SK-N-MC (cell line): Measurements from ENCODE around the gene LGR6.

Experiments used
- DNase-seq: peaks from one replicate; pipeline ENCODE4 v3.0.0-alpha.2; 2011; ENCODE audit warnings: low read depth, low spot score
- H3K27ac ChIP-seq: fragments of 200-600 bp; sonication (generic); 2 replicates; pipeline ENCODE4 v1.5.1; 2016; ENCODE audit warnings: mixed run types
- H3K36me3 ChIP-seq: fragments of 200-600 bp; sonication (generic); 2 replicates; pipeline ENCODE4 v1.6.1; 2017; ENCODE audit warnings: antibody characterized with exemption, low read length, mixed read lengths; ENCODE audit not compliant: insufficient read depth
- H3K4me3 ChIP-seq: fragments of 200-600 bp; sonication (generic); 2 replicates; pipeline ENCODE4 v1.5.1; 2016
- H3K9ac ChIP-seq: fragments of 200-600 bp; sonication (generic); 2 replicates; pipeline ENCODE4 v1.8.0; 2017; ENCODE audit warnings: mixed run types, mixed read lengths; ENCODE audit not compliant: insufficient read length
- H3K9me3 ChIP-seq: fragments of 200-600 bp; sonication (generic); 2 replicates; pipeline ENCODE4 v1.6.1; 2017; ENCODE audit warnings: low read depth, mild to moderate bottlenecking, antibody characterized with exemption, low read length, moderate library complexity, mixed read lengths
- EZH2 ChIP-seq: fragments of 200-600 bp; sonication (generic); IDR thresholded peaks from one replicate; pipeline ENCODE4 v1.6.1; 2017; ENCODE audit warnings: antibody characterized with exemption
- FOXP2 ChIP-seq: optimal IDR thresholded peaks from 2 replicates; pipeline ENCODE3; 2011; ENCODE audit warnings: mild to moderate bottlenecking, moderate library complexity; ENCODE audit not compliant: insufficient read depth; ENCODE audit errors: extremely low read length, control extremely low read depth
- POLR2AphosphoS5 ChIP-seq: IDR thresholded peaks from 2 replicates; pipeline ENCODE4 v1.6.1; 2012; ENCODE audit warnings: mild to moderate bottlenecking, low read depth, low read length, borderline replicate concordance

LGR6 gene

DNA sequence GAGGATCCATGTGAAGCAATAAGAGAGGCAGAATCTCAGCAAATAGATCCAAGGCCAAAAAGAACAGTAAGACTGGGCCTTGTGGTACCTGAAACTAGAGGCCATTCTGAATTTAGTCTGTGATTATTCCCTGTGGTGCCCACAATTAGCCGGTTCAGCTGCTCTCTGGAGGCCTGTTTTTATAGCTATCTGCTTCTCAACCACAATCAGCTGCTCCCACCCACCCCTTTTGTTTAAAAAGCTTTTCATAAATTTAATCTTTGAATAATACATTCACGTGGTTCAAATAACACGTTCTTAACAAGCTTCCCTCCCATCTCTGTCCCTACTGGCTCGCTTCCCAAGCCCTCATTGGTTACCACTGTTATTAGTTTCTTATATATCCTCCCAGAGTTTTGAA is 130.1 kb downstream of the LGR6 start:
- H3K27ac ChIP-seq: no peak overlapping the region
- no peak for DNase-seq
- TF ChIP-seq POLR2AphosphoS5 (no peak), FOXP2 (no peak), EZH2 (no peak)

GRCh38 chr1:202324646-202325045 is 131.0 kb downstream of the LGR6 start:
- DNase-seq: no peak
- Histone ChIP-seq H3K4me3 (no peak overlapping the region), H3K9me3 (no peaks in the 10 kb centered on the region), H3K27ac (no peak overlapping the region), H3K36me3 (peaks cover 8% of the 10 kb centered on the region; the same call in 1 of the 2 replicates), H3K9ac (no peak overlapping the region)
- TF ChIP-seq FOXP2: no peak
- TF ChIP-seq EZH2: no peak
- TF ChIP-seq POLR2AphosphoS5: no peak

More for the DNA sequence above, 130.1 kb downstream of the LGR6 start:
- Histone ChIP-seq H3K9me3 (no peaks in the 10 kb centered on the region), H3K4me3 (no peak overlapping the region), H3K36me3 (no peaks in the 10 kb centered on the region; the same call in 1 of the 2 replicates), H3K9ac (no peak overlapping the region)

DNA sequence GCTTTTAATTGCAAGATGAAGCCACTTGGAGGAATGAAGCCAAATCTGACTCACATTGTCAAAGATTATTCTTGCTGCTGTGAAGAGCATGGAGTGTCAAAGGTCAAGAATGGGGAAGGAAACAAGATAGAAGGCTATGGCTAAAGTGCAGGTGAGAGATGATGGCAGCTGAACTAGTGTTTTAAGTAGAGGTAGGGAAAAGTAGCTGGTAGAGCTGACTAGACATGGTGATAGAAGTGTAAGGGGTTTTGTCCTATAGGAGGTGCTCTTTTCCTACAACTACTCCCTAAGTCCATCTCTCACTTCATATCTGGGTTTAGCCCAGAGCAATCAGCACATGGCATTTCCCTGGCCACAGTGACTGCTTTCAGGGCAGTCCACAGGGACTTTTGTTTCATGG is 136.3 kb downstream of the LGR6 start:
- TF ChIP-seq FOXP2 (no peak), EZH2 (no peak), POLR2AphosphoS5 (no peak)
- no peak overlapping the region for H3K4me3 ChIP-seq
- no peak for DNase-seq
- H3K9me3 ChIP-seq: no peaks in the 10 kb centered on the region
- H3K9ac ChIP-seq: no peak overlapping the region
- H3K36me3 ChIP-seq: peaks cover 57% of the 10 kb centered on the region
- H3K27ac ChIP-seq: no peak overlapping the region

- no peaks in the 10 kb centered on the region for H3K9me3 ChIP-seq
- no peak for DNase-seq
- no peak overlapping the region for H3K9ac ChIP-seq
- H3K4me3 ChIP-seq: no peak overlapping the region
- peaks cover 70% of the 10 kb centered on the region for H3K36me3 ChIP-seq
- no peak for TF ChIP-seq EZH2
- no peak for TF ChIP-seq FOXP2
- TF ChIP-seq POLR2AphosphoS5: no peak
- H3K27ac ChIP-seq: no peak overlapping the region
Observed at GRCh38 chr1:202333861-202334260, 140.3 kb downstream of the LGR6 start.

DNA sequence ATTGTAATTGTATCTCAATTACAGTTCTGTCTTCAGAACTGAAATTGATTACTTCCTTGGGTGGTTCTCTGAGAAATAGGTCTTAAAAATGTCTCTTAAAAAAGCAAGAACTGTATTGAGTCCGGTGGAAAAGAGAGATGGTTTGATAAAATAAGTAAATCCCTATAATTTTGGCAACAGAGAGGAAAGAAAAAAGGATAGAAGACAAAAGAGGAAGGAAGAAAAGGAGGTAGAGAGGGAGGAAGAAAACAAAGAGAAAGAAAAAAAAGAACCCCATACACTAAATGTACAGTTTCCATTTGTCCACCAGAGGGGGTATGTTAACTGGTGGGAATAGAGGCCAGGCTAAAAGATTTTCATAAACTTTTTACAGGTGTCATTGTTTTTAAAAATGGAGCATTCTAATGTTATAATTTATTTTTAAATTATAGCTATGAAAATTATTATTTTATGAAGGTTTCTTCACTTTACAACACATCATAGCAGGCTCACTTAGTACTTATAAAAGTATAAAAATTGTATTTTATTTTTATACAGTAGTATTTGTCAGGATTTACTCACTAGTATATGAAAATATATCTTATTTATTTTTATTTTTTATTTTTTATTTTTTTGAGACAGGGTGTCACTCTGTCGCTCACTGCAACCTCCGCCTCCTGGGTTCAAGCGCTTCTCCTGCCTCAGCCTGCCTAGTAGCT is 150.2 kb downstream of the LGR6 start:
- TF ChIP-seq EZH2 (no peak), FOXP2 (no peak)
- Histone ChIP-seq H3K9me3 (no peaks in the 10 kb centered on the region), H3K27ac (0 out of 2 replicates have a peak overlapping the region, but pooled peaks have one; percentile 22), H3K36me3 (0 out of 2 replicates have a peak, but pooled peaks cover 2% of the 10 kb centered on the region), H3K9ac (peak overlapping the region; percentile 60), H3K4me3 (peak overlapping the region; percentile 53)
- no peak for DNase-seq

DNA sequence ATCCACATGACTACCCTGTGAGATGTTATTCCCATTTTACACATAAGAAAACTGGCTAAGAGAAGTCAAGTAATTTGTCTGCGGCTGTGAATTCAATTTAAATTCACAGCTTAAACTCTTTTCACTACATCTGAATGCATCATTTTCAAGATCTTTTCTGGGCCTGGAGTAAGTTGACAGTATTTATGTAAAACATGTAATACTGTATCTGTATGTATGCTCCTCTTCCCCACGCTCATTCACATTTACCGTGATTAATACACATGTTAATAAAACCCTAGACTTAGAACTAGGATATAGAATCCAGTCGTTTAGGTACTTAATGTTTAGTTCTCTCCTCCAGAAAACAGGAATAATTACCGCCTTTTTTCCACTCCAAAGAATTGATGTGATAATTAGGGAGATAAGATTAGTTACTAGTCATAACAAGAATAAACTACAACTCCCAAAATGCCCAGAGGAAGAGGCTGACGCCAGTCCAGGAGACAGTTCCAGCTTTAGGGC is 154.5 kb downstream of the LGR6 start:
- Histone ChIP-seq H3K36me3 (no peaks in the 10 kb centered on the region), H3K4me3 (peak overlapping the region; percentile 89), H3K9me3 (no peaks in the 10 kb centered on the region), H3K27ac (peak overlapping the region; percentile 27; the same call in 1 of the 2 replicates), H3K9ac (peak overlapping the region; percentile 80)
- DNase-seq: no peak
- TF ChIP-seq EZH2: no peak
- no peak for TF ChIP-seq FOXP2
- no peak for TF ChIP-seq POLR2AphosphoS5

DNA sequence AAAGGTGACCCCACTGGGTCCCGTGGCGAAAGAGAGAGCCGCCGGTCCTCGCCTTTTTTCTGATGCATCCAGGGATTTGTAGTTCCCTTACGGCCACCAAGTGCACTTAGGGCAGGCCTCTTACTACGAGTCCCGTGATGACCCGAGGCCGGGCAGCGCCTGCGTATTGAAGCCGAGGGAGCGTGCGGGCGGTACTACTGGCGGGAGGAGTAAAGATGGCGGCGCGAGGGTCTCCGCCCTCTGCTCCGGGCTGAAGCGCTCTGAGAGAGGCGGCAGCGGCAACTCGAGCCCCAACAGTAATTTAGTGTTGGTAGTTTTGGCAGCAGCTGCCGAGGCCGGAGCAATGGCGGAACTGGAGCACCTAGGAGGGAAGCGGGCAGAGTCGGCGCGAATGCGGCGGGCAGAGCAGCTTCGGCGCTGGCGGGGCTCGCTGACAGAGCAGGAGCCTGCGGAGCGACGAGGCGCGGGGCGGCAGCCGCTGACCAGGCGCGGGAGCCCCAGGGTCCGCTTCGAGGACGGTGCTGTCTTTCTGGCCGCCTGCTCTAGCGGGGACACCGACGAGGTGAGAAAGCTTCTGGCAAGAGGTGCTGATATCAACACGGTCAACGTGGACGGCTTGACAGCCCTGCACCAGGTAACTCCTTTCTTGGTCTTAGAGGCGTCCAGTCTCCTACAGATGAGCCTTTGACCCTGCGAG is 155.1 kb downstream of the LGR6 start, which contains the start of gene PPP1R12B:
Gene PPP1R12B (plus strand): TSS at position 191 of the 697 bp plus-strand sequence. CDS start 153 bp downstream, at position 344.
- peak; percentile 85 for DNase-seq
- peak within 1 kb of the TSS; percentile 27; the same call in 1 of the 2 replicates for H3K27ac ChIP-seq
- H3K36me3 ChIP-seq: no peaks in the 10 kb centered on the region
- H3K9ac ChIP-seq: peak within 1 kb of the TSS; percentile 80
- TF ChIP-seq EZH2: no peak
- no peak for TF ChIP-seq FOXP2
- TF ChIP-seq POLR2AphosphoS5: peak; percentile 82
- H3K4me3 ChIP-seq: peak within 1 kb of the TSS; percentile 89
- no peaks in the 10 kb centered on the region for H3K9me3 ChIP-seq

DNA sequence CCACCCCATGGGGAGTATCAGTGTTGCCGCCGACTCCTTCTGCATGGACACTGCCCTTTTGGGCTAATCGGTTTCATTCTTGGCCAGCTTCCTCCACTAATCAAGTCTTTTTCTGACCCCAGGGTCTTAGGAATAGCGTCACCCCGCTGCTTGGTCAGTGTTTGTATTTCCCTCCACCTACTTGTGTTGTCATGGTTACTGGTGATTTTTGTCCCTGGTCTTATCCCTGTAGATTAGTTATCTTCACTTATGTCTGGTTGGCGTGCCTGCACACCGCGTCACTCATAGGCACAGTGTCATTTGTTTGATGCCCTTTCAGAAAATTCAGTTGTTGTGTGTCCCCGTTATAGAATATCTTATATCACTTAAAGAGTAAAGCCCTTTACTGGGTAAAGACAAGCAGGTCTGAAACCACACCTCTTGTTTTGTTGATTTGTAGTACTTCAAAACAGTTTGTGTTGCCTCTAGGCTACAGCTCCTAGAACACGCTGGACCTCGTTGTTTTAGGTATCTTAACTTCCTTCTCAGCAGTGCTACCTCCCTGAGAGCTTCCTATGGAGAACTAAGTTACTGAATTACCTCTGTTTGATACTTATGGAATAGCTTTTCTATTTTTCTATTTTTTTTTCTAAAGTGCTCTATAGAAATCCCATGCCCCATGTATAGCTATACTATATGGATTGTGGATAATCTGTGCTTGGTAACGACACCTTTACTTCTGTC is 155.8 kb downstream of the LGR6 start:
- Histone ChIP-seq H3K27ac (no peak overlapping the region), H3K9me3 (no peaks in the 10 kb centered on the region), H3K4me3 (peak overlapping the region; percentile 89), H3K9ac (peak overlapping the region; percentile 80), H3K36me3 (no peaks in the 10 kb centered on the region)
- no peak for DNase-seq
- no peak for TF ChIP-seq FOXP2
- no peak for TF ChIP-seq EZH2
- no peak for TF ChIP-seq POLR2AphosphoS5
